ENCODE measurements around the gene PIGQ. TPM values are rescaled to one million over a fixed set of nuclear protein-coding genes. Genes with fewer than 3 reads are reported as not detected.

The PIGQ gene
- polyA plus RNA-seq, 1 donor = 60.9 TPM

- DNase-seq = no peak
These were observed 39.5 kb upstream of the PIGQ start for GRCh38 chr16:530111-530817.

- no peak for DNase-seq
These were observed 38.2 kb upstream of the PIGQ start for GRCh38 chr16:531494-532125.

GRCh38 chr16:533391-534123 is 36.2 kb upstream of the PIGQ start:
- DNase-seq = no peak

DNA sequence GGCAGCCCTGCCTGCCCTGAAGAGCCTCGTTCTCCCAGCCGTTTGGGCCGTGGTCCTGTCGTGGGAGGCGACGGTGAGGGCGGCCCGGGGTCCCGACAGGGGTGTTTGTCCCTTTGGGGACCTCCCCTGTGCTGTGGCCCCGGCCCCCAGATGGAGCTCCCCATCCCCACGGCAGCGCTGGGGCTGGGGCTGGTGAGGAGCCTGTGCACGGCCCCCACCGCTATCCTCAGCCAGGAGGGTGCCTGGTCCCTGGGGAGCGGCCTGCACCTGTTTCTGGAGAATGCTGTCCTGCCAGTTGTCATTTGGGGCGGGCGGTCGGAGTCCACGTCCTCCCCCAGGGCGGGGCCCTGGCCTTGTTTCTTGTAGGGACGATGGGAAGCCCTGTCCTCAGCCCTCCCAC is 35.6 kb upstream of the PIGQ start:
- DNase-seq = no peak

DNA sequence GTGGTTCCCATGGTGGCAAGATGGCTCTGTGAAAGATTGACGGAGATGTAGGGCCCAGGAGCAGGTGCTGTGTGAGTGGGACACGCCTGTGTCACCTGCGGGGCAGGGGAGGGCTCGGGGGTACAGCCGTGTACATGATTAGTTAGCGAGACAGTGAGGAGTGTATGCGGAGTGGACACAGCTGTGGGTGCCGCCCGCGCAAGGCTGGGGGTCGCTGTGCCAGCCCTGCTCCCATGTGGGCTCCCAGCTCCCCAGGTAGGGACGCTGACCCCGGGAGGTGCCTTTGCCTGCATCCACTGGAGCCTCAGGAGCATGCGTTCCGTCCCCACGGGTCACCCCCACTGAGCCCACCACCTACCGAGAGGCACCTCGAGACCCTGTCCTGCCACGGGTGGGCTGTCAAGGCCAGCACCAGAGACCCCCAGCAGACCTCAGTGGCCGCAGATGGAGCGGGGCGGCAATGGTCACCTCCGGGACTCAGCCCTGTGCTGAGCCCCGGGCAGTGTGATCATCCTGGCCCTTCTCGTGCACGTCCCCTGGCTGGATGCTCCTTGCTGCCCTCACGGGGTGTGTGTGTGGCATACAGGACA is 34.8 kb upstream of the PIGQ start:
- DNase-seq = no peak

GRCh38 chr16:535446-536405 is 34.0 kb upstream of the PIGQ start:
- DNase-seq = no peak

- DNase-seq = no peak
These were observed 33.0 kb upstream of the PIGQ start for GRCh38 chr16:536746-537145.

GRCh38 chr16:537415-538335 is 32.1 kb upstream of the PIGQ start:
- DNase-seq = no peak

- no peak for DNase-seq
These were observed 29.8 kb upstream of the PIGQ start for GRCh38 chr16:539901-540530.

GRCh38 chr16:540645-541340 is 29.0 kb upstream of the PIGQ start:
- no peak for DNase-seq

- no peak for DNase-seq
These were observed 26.2 kb upstream of the PIGQ start for GRCh38 chr16:543301-544164.

- DNase-seq = no peak
These were observed 25.3 kb upstream of the PIGQ start for GRCh38 chr16:544517-544916.

- DNase-seq = no peak
These were observed 22.6 kb upstream of the PIGQ start for GRCh38 chr16:546909-547770.

DNA sequence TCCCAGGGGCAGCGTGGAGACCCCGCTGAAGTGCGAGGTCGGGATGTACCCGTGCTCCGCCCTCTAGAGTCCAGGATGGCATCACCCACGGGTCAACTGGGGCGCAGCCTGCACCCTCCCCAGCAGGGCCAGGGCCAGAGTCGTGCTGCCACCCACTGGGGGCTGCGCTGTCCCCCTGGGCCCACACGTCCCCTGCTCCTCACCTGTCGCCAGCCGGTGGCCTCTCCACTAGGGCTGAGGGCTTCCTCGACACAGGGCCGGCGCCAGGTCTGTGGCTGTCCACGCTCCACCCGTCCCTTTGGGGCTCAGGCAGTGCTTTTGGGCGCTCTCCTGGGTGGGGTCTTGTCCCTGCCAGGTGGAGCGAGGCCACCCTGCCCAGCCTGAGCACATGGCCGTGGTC is 21.2 kb upstream of the PIGQ start:
- DNase-seq = no peak

DNA sequence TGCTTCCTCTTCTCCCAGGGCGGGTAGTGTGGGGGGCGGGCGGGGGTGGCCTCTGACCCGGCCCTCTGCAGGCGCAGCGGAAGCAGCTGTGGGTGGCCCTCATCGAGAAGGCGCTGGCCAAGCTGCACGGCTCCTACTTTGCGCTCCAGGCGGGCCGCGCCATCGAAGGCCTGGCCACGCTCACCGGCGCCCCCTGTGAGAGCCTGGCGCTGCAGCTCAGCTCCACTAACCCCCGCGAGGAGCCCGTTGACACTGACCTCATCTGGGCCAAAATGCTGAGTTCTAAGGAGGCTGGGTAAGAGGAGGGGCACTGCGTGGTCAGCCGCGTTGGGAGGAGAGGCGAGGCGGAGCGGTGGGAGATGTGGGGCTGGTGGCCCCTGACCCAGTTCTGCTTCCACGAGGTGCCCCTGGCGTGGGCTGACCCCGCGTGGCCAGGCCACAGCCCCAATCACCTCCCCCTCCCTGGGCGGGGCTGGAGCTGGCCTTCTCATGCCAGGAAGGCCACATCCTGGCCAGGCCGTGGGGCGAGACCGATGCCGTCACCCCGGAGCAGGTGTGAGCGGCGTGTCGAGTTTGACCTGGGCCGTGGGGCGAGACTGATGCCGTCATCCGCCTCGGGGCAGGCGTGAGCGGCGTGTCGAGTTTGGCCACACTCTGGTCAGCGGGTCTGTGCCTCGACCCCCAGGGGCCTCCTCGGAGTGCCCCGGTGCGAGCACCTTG is 20.1 kb upstream of the PIGQ start:
- DNase-seq = no peak

GRCh38 chr16:551210-551609 is 18.6 kb upstream of the PIGQ start:
- DNase-seq = no peak

- DNase-seq = no peak
These were observed 17.6 kb upstream of the PIGQ start for GRCh38 chr16:552171-552570.

Measured in left kidney (tissue), 2 donors.